GM18861 (cell line): ENCODE data around the gene GABRD.

Experiments
- ATAC-seq: cut with Tn5 transposase; IDR thresholded peaks from one replicate; pipeline ENCODE4 v1.9.1; 2021; ENCODE audit not compliant: unreplicated experiment

The GABRD gene

GRCh38 chr1:2073382-2074230 is 54.5 kb downstream of the GABRD start:
- ATAC-seq = no peak

DNA sequence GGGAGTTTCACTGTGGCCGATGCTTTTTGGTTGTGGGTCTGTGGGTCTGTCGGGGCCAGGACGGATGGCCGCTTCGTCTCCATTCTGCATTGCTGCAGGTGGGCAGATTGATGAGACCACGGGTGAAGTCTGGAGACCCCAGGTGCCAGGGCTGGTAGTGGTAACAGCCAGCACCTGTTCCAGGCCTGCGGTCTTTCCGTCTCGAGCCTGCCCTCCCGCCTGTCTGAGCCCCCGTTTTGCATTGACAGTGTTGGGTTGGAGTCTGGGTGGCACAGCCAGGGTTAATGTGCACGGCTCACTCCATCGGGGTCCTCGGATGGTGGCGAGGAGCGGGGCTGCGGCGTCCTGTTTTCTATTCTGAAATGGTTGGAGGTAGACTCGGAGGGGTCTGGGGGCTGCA is 55.3 kb downstream of the GABRD start:
- no peak for ATAC-seq

GRCh38 chr1:2074944-2075740 is 56.0 kb downstream of the GABRD start:
- ATAC-seq = no peak

DNA sequence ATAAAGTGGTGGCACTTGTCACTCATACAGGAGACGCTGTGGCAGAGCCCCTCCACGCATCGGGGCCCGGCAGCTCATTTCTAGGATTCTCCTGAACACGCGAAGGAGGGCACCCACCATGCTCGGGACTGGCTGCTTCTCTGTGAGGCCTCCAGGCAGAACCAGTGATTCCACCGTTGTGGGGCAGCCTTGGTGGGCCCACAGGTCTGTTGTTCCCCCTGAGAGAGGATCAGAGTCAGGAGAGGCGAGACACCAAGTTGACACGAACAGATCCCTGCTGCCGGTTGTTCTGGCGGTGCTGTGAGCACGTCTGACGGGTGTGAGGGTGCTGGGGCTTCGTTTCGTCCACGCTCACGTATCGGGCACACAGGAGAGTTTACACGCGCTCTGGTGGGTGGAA is 57.7 kb downstream of the GABRD start:
- ATAC-seq = no peak

DNA sequence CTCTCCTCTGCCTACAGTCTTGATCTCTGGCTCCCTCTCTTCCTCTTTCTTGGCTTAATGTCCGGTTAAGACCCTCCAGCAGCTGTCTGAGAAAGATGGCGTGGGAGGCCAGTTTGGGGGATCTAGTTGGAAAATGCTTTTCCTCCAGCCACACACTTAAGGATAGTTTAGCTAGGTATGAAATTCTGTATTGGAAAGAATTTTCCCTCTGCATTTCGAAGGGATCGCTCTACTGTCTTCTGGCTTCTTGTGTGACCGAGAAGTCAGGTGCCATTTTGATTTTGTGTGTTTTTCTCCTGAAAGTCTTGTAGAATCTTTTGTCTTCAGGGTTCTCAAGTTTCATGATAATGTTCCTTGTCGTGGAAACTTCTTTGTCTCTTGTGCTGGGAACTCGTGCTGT is 59.0 kb downstream of the GABRD start:
- ATAC-seq = no peak

GRCh38 chr1:2079396-2080085 is 60.4 kb downstream of the GABRD start:
- ATAC-seq = no peak

DNA sequence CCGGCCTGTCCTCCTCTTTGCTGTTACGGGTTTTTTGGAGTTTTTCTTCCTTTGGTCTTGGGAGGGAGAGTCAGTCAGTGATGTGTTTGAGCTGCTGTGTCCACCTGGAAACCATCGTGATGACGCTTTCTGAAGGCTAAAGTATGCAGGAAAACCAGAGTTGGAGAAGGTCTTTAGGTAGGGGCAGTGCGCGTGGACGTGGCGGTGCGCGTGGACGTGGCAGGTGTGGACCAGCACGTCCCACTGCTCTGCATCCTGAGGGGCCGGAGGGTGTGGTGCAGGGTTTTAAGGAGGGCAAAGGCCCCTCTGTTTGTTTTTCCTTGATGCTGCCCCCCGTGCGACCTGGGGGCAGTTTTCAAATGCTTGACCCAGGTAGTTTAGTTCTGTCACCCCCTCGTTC is 61.0 kb downstream of the GABRD start:
- no peak for ATAC-seq
